ENCODE results near the gene NLRP3.

Gene NLRP3

DNA sequence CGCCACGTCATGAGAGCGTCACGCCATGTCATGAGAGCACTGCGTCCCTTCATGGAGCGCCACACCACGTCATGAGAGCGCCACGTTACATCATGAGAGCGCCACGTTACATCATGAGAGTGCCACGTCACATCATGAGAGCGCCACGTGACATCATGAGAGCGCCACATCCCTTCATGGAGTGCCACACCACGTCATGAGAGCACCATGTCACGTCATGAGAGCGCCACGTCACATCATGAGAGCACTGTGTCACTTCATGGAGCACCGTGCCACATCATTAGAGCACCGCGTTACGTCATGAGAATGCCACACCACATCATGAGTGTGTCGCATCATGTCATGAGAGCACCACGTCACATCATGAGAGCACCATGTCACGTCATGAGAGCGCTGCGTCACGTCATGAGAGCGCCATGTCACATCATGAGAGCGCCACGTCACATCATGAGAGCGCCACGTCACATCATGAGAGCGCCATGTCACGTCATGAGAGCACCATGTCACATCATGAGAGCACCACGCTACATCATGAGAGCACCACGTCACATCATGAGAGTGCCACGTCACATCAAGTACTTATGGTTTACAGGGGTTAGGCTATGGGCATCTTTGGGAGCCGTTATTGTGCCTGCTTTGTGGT, 9.8 kb upstream of the NLRP3 start:
- no peak for TF ChIP-seq ZFP3 (CRISPR knock-in tag; IDR thresholded peaks at IDR 0.05)
- ATAC-seq: no peak

GRCh38 chr1:247407180-247407616, 8.8 kb upstream of the NLRP3 start:
- no peak for ATAC-seq
- TF ChIP-seq ZNF70 (CRISPR knock-in tag; IDR thresholded peaks at IDR 0.05): no peak
- no peak for TF ChIP-seq ZNF8 (CRISPR knock-in tag; IDR thresholded peaks at IDR 0.05)
- TF ChIP-seq PPARA (CRISPR knock-in tag; IDR thresholded peaks at IDR 0.05; ENCODE audit: borderline replicate concordance): no peak
- TF ChIP-seq ZC3H10 (CRISPR knock-in tag; IDR thresholded peaks at IDR 0.05): no peak
- no peak for TF ChIP-seq ZFP3 (CRISPR knock-in tag; IDR thresholded peaks at IDR 0.05)
- TF ChIP-seq RARB (CRISPR knock-in tag; IDR thresholded peaks at IDR 0.05): no peak
- TF ChIP-seq, protein P1, sequence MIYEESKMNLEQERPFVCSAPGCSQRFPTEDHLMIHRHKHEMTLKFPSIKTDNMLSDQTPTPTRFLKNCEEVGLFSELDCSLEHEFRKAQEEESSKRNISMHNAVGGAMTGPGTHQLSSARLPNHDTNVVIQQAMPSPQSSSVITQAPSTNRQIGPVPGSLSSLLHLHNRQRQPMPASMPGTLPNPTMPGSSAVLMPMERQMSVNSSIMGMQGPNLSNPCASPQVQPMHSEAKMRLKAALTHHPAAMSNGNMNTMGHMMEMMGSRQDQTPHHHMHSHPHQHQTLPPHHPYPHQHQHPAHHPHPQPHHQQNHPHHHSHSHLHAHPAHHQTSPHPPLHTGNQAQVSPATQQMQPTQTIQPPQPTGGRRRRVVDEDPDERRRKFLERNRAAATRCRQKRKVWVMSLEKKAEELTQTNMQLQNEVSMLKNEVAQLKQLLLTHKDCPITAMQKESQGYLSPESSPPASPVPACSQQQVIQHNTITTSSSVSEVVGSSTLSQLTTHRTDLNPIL (CRISPR knock-in tag; IDR thresholded peaks at IDR 0.05; ENCODE audit: low read depth): no peak
- TF ChIP-seq ESRRG (CRISPR knock-in tag; IDR thresholded peaks at IDR 0.05): no peak
- no peak for TF ChIP-seq GLIS3 (CRISPR knock-in tag; IDR thresholded peaks at IDR 0.05)
- TF ChIP-seq CSDC2 (CRISPR knock-in tag; IDR thresholded peaks at IDR 0.05): no peak
- TF ChIP-seq ZNF565 (CRISPR knock-in tag; conservative IDR thresholded peaks at IDR 0.05; ENCODE audit: low read depth): no peak
- TF ChIP-seq, protein P2, sequence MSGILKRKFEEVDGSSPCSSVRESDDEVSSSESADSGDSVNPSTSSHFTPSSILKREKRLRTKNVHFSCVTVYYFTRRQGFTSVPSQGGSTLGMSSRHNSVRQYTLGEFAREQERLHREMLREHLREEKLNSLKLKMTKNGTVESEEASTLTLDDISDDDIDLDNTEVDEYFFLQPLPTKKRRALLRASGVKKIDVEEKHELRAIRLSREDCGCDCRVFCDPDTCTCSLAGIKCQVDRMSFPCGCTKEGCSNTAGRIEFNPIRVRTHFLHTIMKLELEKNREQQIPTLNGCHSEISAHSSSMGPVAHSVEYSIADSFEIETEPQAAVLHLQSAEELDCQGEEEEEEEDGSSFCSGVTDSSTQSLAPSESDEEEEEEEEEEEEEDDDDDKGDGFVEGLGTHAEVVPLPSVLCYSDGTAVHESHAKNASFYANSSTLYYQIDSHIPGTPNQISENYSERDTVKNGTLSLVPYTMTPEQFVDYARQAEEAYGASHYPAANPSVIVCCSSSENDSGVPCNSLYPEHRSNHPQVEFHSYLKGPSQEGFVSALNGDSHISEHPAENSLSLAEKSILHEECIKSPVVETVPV (CRISPR knock-in tag; IDR thresholded peaks at IDR 0.05): no peak
- TF ChIP-seq TCF4 (CRISPR knock-in tag; IDR thresholded peaks at IDR 0.05; ENCODE audit: borderline replicate concordance): no peak
- TF ChIP-seq, protein P3, sequence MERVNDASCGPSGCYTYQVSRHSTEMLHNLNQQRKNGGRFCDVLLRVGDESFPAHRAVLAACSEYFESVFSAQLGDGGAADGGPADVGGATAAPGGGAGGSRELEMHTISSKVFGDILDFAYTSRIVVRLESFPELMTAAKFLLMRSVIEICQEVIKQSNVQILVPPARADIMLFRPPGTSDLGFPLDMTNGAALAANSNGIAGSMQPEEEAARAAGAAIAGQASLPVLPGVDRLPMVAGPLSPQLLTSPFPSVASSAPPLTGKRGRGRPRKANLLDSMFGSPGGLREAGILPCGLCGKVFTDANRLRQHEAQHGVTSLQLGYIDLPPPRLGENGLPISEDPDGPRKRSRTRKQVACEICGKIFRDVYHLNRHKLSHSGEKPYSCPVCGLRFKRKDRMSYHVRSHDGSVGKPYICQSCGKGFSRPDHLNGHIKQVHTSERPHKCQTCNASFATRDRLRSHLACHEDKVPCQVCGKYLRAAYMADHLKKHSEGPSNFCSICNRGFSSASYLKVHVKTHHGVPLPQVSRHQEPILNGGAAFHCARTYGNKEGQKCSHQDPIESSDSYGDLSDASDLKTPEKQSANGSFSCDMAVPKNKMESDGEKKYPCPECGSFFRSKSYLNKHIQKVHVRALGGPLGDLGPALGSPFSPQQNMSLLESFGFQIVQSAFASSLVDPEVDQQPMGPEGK (CRISPR knock-in tag; IDR thresholded peaks at IDR 0.05; ENCODE audit: borderline replicate concordance): no peak
- no peak for TF ChIP-seq ARNTL (CRISPR knock-in tag; IDR thresholded peaks at IDR 0.05; ENCODE audit: borderline replicate concordance, low read depth)
- no peak for TF ChIP-seq SNAI2 (CRISPR knock-in tag; IDR thresholded peaks at IDR 0.05)
- TF ChIP-seq ISL1 (CRISPR knock-in tag; IDR thresholded peaks at IDR 0.05): no peak
- no peak for TF ChIP-seq POU6F1 (CRISPR knock-in tag; IDR thresholded peaks at IDR 0.05; ENCODE audit: borderline replicate concordance, low read depth)

DNA sequence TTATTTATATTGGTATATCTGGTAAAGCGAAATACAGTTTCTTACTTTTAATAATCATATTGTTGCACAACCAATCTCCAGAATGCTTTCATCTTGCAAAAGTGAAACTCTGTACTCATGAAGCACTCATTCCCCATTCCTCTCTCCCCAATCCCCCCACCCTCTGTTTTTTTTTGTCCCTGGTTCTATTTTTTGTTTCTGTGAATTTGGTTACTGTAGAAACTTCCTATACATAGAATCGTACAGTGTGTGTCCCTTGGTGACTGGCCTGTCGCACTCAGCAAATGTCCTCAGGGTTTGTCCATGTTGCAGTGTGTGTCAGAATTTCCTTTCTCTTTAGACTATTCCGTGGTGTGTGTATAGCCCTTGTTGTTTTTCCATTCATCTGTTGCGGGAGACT, 7.9 kb upstream of the NLRP3 start:
- ATAC-seq: no peak
- TF ChIP-seq PPARA (CRISPR knock-in tag; IDR thresholded peaks at IDR 0.05; ENCODE audit: borderline replicate concordance): no peak

- ATAC-seq: peak; percentile 47
- TF ChIP-seq ZNF70 (CRISPR knock-in tag; IDR thresholded peaks at IDR 0.05): no peak
- TF ChIP-seq CSDC2 (CRISPR knock-in tag; IDR thresholded peaks at IDR 0.05): no peak
- TF ChIP-seq OSR1 (CRISPR knock-in tag; IDR thresholded peaks at IDR 0.05): no peak
- TF ChIP-seq, protein P3 (CRISPR knock-in tag; IDR thresholded peaks at IDR 0.05; ENCODE audit: borderline replicate concordance): no peak
- TF ChIP-seq SNAI2 (CRISPR knock-in tag; IDR thresholded peaks at IDR 0.05): no peak
- TF ChIP-seq, protein P1 (CRISPR knock-in tag; IDR thresholded peaks at IDR 0.05; ENCODE audit: low read depth): no peak
- no peak for TF ChIP-seq TCF4 (CRISPR knock-in tag; IDR thresholded peaks at IDR 0.05; ENCODE audit: borderline replicate concordance)
- no peak for TF ChIP-seq ARNTL (CRISPR knock-in tag; IDR thresholded peaks at IDR 0.05; ENCODE audit: borderline replicate concordance, low read depth)
- no peak for TF ChIP-seq ZFP30 (CRISPR knock-in tag; IDR thresholded peaks at IDR 0.05)
- TF ChIP-seq ESRRG (CRISPR knock-in tag; IDR thresholded peaks at IDR 0.05): no peak
- TF ChIP-seq, protein P4, sequence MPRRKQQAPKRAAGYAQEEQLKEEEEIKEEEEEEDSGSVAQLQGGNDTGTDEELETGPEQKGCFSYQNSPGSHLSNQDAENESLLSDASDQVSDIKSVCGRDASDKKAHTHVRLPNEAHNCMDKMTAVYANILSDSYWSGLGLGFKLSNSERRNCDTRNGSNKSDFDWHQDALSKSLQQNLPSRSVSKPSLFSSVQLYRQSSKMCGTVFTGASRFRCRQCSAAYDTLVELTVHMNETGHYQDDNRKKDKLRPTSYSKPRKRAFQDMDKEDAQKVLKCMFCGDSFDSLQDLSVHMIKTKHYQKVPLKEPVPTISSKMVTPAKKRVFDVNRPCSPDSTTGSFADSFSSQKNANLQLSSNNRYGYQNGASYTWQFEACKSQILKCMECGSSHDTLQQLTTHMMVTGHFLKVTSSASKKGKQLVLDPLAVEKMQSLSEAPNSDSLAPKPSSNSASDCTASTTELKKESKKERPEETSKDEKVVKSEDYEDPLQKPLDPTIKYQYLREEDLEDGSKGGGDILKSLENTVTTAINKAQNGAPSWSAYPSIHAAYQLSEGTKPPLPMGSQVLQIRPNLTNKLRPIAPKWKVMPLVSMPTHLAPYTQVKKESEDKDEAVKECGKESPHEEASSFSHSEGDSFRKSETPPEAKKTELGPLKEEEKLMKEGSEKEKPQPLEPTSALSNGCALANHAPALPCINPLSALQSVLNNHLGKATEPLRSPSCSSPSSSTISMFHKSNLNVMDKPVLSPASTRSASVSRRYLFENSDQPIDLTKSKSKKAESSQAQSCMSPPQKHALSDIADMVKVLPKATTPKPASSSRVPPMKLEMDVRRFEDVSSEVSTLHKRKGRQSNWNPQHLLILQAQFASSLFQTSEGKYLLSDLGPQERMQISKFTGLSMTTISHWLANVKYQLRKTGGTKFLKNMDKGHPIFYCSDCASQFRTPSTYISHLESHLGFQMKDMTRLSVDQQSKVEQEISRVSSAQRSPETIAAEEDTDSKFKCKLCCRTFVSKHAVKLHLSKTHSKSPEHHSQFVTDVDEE (CRISPR knock-in tag; IDR thresholded peaks at IDR 0.05): no peak
These were observed 6.0 kb upstream of the NLRP3 start for GRCh38 chr1:247409869-247410544.

Measured in SK-N-SH treated with all-trans-retinoic acid at 6 μM for 48 hours (cell line).